Stimulated activated CD4-positive, alpha-beta T cell treated with anti-CD3 and anti-CD28 coated beads, Interleukin-12 subunit alpha, Interleukin-12 subunit beta, amount 100 ng/mL, for 4 hours (primary cell): Measurements from ENCODE around the gene COTL1.
"Not testable (repeated sequence)": the region's sequence is repeated elsewhere in the genome, so short reads cannot be mapped to it uniquely, and the experiment has no call there.

Source experiments
- DNase-seq: peaks from one replicate; pipeline ENCODE4 v3.0.0-alpha.2; 2020

The COTL1 gene

DNA sequence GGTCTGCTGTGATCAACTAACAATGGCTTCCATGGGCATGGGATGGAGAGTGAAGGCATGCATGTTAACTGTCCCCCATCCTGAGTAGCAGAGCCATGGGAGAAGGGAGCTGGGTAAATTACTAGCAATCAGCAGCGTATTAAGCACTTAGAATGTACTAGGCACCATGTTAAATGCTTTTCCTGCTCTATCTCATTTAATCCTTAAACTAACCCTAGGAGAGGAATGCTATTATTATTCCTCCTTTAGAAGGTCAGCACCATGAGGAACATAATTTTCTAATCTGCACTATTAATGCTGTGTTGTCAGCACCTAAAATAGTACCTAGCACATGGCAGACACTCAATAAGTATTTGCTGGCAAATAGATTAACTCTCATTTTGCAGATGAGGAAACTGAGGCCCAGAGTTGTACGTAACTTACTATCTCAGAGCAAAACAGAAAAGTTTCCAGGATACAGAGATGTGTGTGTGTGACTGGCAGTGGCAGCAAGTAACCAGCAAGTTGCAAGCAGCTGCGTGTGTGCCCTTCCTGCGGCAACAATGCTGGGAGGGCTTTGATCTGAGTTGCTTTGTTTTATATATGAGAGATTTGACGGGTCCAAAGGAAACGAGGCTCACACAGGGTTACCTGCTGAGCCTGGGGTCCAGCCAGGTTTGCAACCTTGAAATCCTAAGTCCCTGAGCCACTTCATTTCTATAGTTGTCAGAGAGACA lies 23.9 kb upstream of the COTL1 start:
- DNase-seq: no peak

DNA sequence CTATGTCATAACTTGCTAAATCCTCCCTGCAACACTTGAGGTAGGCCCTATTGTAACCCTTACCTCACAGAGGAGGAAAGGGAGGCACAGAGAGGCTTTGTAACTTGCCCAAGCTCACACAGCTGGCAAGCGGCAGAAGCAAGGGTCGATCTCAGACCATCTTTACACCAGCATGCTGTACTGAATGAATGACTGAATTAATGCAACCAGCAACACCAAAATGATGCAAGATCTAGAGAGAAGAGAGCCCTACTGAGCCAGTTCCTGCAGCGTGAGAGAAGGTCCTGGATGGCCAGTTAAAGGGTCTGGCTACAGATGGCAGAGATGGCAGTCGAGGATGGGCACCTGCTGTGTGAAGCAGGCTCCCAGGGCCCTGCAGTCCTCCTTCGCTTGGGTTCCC lies 22.3 kb upstream of the COTL1 start:
- DNase-seq: no peak

DNA sequence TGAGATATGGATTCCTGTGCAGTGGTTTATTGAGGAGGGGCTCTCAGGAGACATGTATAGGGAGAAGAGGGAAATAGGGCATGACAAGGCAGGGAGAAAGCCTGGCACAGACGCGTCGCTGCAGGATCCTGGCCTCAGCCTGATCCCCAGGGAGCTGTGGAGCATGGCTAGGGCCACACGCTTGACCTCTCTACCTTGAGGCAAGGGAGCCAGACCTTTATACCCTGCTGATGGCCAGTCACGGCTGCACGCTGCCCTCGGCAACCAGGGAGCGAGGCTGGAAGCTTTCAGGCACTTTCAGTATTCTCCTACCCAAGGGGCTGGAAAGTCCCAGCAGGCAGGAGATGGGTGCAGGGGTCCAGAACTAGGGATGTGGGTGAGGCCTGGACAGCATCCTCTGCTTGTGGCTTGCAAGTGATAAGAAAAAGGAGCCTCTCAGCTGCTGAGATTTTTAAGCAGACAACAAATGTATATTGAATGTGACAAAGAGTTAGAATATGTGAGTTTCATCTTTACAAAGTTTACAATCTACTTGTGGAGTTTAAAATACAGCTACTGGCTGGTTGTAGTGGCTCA lies 20.4 kb upstream of the COTL1 start:
- no peak for DNase-seq

DNA sequence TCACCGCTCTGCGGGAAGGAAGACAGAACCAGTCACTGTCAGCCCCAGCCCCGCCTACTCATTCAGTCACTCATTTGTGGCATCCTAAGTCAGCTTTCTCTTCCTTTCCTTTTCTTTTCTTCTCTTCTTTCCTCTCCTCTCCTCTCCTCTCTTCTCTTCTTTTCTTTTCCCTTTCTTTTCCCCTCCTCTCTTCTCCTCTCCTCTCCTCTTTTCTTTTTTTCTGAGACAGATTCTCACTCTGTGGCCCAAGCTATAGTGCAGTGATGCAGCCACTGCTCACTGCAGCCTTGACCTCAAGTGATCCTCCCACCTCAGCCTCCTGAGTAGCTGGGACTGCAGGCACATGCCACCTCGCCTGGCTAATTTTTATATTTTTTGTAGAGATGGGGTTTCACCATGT lies 19.8 kb upstream of the COTL1 start:
- no peak for DNase-seq

DNA sequence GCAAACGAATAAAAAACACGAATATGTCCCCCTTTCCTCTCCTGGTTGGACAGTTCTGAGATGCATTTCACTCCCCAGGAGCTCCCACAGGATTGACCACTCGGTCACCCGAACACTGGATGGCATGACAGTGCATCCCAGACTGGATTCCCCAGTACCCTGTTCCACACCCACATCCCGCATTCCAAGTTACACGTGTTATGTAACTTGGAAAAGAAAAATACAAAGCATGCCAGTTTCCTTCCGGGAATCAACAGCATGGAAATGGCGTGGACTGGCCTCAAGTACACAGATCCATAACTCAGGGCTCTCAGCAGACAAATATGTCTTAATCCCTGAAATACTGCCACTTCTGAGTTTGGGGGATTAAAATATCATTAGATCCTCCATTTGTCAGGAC lies 17.8 kb upstream of the COTL1 start:
- DNase-seq: no peak

GRCh38 chr16:84633622-84634021 lies 15.7 kb upstream of the COTL1 start:
- DNase-seq: no peak

- DNase-seq: not testable (repeated sequence)
These were observed 15.0 kb upstream of the COTL1 start for GRCh38 chr16:84632862-84633261.

DNA sequence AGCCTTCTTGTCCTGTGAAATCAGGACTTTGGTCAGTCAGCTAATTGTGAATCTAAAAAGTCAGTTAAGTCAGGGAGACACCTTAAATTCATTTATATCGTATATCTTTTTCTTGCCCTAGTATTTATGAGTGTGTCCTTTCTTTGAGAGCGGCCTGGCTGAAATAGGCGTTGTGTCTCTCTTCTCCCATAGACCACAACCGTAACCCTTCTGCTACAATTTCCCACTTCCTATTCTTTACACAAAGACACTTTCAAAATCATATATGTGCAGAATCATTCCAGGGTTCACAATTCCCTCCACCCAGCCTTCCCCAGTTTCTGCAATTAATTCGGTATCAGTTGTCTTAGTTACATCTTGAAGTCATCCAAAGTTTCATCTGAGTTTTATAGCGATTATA lies 14.0 kb upstream of the COTL1 start:
- no peak for DNase-seq

- DNase-seq: no peak
These were observed 13.2 kb upstream of the COTL1 start for GRCh38 chr16:84631153-84631466.

DNA sequence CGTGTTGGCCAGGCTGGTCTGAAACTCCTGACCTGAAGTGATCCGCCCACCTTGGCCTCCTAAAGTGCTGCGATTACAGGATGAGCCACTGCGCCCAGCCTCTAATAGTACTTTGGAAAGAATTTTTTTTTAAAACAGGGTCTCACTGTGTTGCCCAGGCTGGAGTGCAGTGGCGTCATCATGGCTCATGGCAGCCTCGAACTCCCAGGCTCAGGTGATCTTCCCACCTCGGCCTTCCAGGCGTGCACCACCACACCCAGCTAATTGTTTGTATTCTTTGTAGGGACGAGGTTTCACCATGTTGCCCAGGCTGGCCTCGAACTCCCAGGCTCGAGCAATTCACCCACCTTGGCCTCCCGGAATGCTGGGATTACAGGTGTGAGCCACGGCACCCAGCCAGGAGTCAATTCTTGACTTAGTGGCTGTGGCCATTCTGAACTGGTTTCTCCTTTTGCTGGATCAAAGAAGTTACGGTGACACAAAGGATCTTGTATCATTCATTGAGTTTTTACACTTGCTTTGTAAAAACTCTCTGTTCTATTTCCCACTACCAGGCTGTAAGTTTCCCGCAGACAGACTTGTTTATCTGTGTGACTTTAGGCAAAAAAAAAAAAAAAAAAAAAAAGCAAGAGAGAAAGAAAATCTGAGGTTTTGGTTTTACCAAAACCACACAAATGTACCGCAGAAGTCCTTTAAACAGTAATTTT lies 12.7 kb upstream of the COTL1 start:
- DNase-seq: no peak

GRCh38 chr16:84630009-84630408 lies 12.1 kb upstream of the COTL1 start:
- DNase-seq: no peak

DNA sequence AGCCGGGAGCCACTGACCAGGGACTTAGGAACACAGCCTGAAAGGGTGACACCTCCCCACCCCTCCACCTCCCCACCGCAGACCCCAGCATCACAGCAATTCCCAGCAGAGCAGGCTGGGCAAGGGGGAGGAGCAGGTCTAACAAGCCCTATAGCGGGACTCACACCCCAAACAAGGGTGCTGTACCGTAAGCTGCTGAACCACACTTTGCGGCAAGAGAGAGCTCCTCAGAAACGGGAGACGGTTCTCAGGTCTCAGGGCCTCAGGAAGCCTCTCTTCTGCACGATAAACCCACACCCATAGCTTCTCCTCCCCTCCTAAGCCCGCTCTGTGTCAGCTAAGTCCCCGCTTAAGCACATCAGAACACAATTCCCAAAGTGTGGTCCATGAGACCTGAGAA lies 11.7 kb upstream of the COTL1 start:
- no peak for DNase-seq

DNA sequence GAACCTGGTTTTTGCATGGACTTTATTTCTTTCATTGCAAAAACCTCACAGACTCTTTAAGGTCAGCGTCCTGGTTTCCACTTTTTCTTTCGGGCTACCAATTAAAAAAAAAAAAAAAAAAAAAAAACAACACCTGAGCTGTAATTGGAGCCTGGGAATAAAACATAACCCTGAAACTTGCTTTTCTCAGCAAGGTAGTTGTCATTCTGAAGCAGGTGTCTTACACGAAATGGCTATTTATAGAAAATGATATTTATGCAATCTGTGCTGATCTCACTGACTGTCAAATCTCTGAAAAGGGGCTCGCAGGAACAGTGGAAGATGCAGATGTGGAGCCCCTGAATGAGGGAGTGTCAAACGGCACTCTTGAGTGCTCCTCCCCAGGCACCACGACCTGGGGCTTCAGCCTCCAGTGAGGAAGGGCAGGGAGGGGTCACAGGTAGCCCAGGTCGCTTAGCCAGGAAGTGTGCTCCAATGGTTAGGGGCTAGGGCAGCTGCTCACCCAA lies 10.4 kb upstream of the COTL1 start:
- no peak for DNase-seq

- DNase-seq: no peak
These were observed 7.7 kb upstream of the COTL1 start for GRCh38 chr16:84625556-84625955.

DNA sequence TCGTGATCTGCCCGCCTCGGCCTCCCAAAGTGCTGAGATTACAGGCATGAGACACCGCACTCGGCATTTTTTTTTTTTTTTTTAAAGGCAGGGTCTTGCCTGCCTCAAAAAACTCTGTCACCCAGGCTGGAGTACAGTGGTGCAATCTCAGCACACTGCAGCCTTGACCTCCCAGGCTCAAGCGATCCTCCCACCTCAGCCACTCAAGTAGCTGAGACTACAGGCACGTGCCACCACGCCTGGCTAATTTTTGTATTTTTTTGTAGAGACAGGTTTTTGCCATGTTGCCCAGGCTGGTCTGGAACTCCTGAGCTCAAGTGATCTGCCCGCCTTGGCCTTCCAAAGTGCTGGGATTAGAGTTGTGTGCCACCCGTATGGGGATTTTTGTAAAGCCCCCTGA lies 3.0 kb upstream of the COTL1 start:
- not testable (repeated sequence) for DNase-seq

DNA sequence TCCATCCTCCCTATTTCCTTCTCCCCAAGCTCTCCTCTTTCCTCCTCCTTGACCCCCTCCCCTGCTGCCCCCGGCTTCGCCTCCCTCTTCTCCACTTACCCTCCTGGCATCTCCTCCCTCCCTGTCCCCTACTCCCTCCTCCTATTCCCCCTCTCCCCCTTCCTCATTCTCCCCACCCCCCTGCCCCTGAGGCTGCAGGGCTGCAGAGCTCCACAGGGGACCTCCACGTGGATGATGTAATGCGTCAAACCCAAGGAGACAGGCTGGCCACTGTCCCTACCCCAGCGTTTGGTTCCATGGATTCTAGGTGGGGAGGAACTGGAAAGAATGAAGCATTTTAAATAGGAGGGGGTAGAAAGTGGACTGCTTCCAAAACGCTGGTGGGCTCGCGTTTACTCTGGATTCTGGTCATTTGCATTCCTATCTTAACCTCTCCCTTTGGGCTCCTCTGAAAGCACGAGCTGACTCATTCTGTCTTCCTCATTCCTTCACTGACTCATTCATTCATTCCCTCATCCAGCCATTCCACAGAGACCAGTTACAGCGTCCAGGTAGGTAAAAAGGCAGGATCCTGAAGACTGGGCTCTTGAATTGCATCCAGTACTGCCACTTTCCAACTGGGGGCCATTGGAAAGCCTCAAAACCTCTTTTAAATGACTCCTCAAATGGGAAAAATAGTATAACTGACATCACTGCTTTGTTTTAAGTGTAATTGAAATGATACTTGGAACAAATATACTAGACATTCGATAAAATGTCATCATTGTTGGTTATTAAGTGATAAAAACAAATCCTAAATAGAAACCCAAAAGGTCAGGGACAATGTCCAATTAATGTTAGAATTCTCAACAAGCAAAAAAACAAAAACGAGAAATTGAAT lies 943 bp upstream of the COTL1 start:
- no peak for DNase-seq

GRCh38 chr16:84617041-84617790 lies 662 bp downstream of the COTL1 start:
- DNase-seq: peak; percentile 51

GRCh38 chr16:84616515-84616914 lies 1.4 kb downstream of the COTL1 start:
- no peak for DNase-seq

DNA sequence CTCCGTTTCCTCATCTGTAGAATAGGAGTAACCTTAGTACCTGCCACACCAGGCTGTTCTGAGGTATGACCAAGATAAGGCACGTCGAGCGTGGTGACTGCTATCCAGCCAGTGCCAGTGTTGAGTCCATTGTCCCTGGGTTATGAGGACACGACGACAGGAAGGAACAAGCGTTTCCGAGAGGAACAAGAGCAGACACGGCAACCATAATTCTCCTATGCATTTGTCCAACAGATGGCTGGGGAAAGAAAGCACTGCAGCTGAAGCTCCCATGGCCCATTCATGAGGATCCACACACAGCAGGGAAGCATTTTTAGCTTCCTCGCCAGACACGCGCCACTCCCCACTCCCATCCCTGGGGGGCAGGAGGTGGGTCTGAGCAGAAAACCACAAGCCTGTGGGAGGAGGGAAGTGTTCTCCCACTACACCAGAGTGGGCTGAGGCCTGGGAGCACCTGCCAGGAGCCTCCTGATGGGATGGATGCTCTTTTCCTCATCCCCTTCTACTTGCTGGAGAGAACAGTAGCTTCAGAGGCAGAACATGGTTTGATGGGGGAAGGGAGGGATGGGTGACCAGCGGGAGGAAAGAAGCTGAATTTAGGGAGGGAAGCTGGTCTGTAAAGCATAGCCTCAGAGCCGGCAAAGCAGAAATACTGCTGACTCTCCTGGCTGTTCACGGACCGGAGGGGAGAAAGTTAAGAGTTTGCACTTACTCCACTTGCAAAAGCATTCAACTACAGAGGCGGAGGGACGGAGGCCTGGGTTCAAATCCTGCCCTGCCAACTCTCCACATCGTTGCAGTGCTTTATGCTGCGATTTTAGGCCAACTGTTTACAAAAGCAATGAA lies 2.7 kb downstream of the COTL1 start:
- no peak for DNase-seq

DNA sequence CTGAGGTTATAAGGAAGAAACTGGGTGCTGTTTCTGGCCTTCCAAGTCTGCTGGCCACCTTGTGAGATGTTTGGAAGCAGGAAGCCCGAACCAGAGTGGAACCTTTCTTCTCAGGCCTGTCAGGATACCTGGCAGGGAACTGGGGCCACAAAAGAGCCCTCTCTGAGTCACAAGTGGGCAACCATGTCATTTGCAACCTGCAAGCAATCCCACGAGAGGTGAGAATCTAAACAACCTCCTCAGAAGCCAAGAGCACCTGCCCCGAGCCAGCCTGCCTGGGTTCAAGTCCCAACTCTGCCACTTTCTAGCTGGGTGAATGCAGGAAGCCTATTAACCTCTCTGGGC lies 3.3 kb downstream of the COTL1 start:
- DNase-seq: no peak

GRCh38 chr16:84614073-84614459 lies 3.8 kb downstream of the COTL1 start:
- no peak for DNase-seq
